ENCODE results near the gene RNF187.
"Not testable (repeated sequence)": the region's sequence is repeated elsewhere in the genome, so short reads cannot be mapped to it uniquely, and the experiment has no call there.

RNF187 gene

GRCh38 chr1:228465141-228465540, 22.0 kb upstream of the RNF187 start:
- Histone ChIP-seq H3K4me3 (peak overlapping the region; percentile 45), H3K27ac (no peak overlapping the region)
- TF ChIP-seq CTCF (IDR thresholded peaks at IDR 0.05), result no peak
- DNase-seq (ENCODE audit: low spot score), result no peak

GRCh38 chr1:228465571-228466146, 21.5 kb upstream of the RNF187 start:
- TF ChIP-seq CTCF (IDR thresholded peaks at IDR 0.05), result no peak
- no peak for DNase-seq (ENCODE audit: low spot score)
- Histone ChIP-seq H3K4me3 (no peak overlapping the region), H3K27ac (no peak overlapping the region)

- not testable (repeated sequence) for H3K27ac ChIP-seq; DNase-seq (ENCODE audit: low spot score); H3K4me3 ChIP-seq
These were observed 19.0 kb upstream of the RNF187 start for GRCh38 chr1:228468188-228468587.

GRCh38 chr1:228469413-228470162, 17.6 kb upstream of the RNF187 start:
- no peak for TF ChIP-seq CTCF (IDR thresholded peaks at IDR 0.05)
- no peak overlapping the region for H3K4me3 ChIP-seq
- DNase-seq (ENCODE audit: low spot score), result no peak
- no peak overlapping the region for H3K27ac ChIP-seq

- no peak overlapping the region for H3K27ac ChIP-seq
- DNase-seq (ENCODE audit: low spot score), result no peak
- H3K4me3 ChIP-seq, result no peak overlapping the region
- no peak for TF ChIP-seq CTCF (IDR thresholded peaks at IDR 0.05)
These were observed 15.9 kb upstream of the RNF187 start for GRCh38 chr1:228471154-228471761.

GRCh38 chr1:228471762-228472398, 15.3 kb upstream of the RNF187 start:
- peak; percentile 14 for DNase-seq (ENCODE audit: low spot score)
- no peak overlapping the region for H3K27ac ChIP-seq
- TF ChIP-seq CTCF (IDR thresholded peaks at IDR 0.05), result no peak
- no peak overlapping the region for H3K4me3 ChIP-seq

GRCh38 chr1:228472655-228473054, 14.5 kb upstream of the RNF187 start:
- no peak overlapping the region for H3K27ac ChIP-seq
- no peak overlapping the region for H3K4me3 ChIP-seq
- peak; percentile 5 for DNase-seq (ENCODE audit: low spot score)
- TF ChIP-seq CTCF (IDR thresholded peaks at IDR 0.05), result no peak
